GM19438 (cell line): ENCODE data around the gene MYO15A.

Experiments used
- ATAC-seq: cut with Tn5 transposase; IDR thresholded peaks from one replicate; pipeline ENCODE4 v1.9.1; 2021; ENCODE audit warnings: low read depth; ENCODE audit not compliant: unreplicated experiment

The MYO15A gene

GRCh38 chr17:18129041-18129502 lies 20.5 kb downstream of the MYO15A start:
- ATAC-seq = no peak

GRCh38 chr17:18132711-18133110 lies 24.2 kb downstream of the MYO15A start:
- no peak for ATAC-seq

- no peak for ATAC-seq
These were observed 27.8 kb downstream of the MYO15A start for GRCh38 chr17:18136357-18136756.

- ATAC-seq = no peak
These were observed 29.7 kb downstream of the MYO15A start for GRCh38 chr17:18138065-18138749.

GRCh38 chr17:18139092-18139491 lies 30.5 kb downstream of the MYO15A start:
- no peak for ATAC-seq

GRCh38 chr17:18139498-18139897 lies 30.9 kb downstream of the MYO15A start:
- no peak for ATAC-seq

GRCh38 chr17:18139949-18140348 lies 31.4 kb downstream of the MYO15A start:
- ATAC-seq = no peak

GRCh38 chr17:18140648-18141047 lies 32.1 kb downstream of the MYO15A start:
- ATAC-seq = no peak

- ATAC-seq = no peak
These were observed 32.8 kb downstream of the MYO15A start for GRCh38 chr17:18141210-18141803.

GRCh38 chr17:18142417-18142816 lies 33.9 kb downstream of the MYO15A start:
- no peak for ATAC-seq

- no peak for ATAC-seq
These were observed 34.7 kb downstream of the MYO15A start for GRCh38 chr17:18143044-18143936.

GRCh38 chr17:18144261-18144660 lies 35.7 kb downstream of the MYO15A start:
- no peak for ATAC-seq

- ATAC-seq = no peak
These were observed 36.3 kb downstream of the MYO15A start for GRCh38 chr17:18144855-18145254.

GRCh38 chr17:18145811-18146210 lies 37.3 kb downstream of the MYO15A start:
- ATAC-seq = no peak

GRCh38 chr17:18146259-18146658 lies 37.7 kb downstream of the MYO15A start:
- no peak for ATAC-seq

GRCh38 chr17:18146980-18147379 lies 38.4 kb downstream of the MYO15A start:
- no peak for ATAC-seq

- no peak for ATAC-seq
These were observed 40.0 kb downstream of the MYO15A start for GRCh38 chr17:18148586-18148985.

- ATAC-seq = no peak
These were observed 42.7 kb downstream of the MYO15A start for GRCh38 chr17:18151290-18151689.

GRCh38 chr17:18155179-18155578 lies 46.6 kb downstream of the MYO15A start:
- no peak for ATAC-seq

GRCh38 chr17:18156171-18156975 lies 47.8 kb downstream of the MYO15A start:
- ATAC-seq = no peak

- no peak for ATAC-seq
These were observed 48.4 kb downstream of the MYO15A start for GRCh38 chr17:18156976-18157280.
